Keratinocyte (primary cell): Measurements from ENCODE around the gene CEP78. TPM values are rescaled to one million over a fixed set of nuclear protein-coding genes. Genes with fewer than 3 reads are reported as not detected.

ENCODE experiments used
- DNase-seq: peaks from one replicate; pipeline ENCODE4 v3.0.0-alpha.2; 2011; ENCODE audit warnings: low read depth, missing footprints, low spot score
- FAIRE-seq: peaks from 2 replicates; lab custom pipeline; 2011; peaks lifted over from hg19 to GRCh38; lab: Jason Lieb, UNC
- H2AFZ ChIP-seq: 2 replicates; pipeline ENCODE4 v1.6.0; 2012; ENCODE audit warnings: low read length, control low read depth, inconsistent platforms; ENCODE audit not compliant: control insufficient read depth
- H3K27ac ChIP-seq: 2 replicates; pipeline ENCODE4 v1.5.1; 2011; ENCODE audit warnings: low read length; ENCODE audit not compliant: control insufficient read depth, insufficient read depth
- H3K27me3 ChIP-seq: 3 replicates; pipeline ENCODE4 v1.6.0; 2011; ENCODE audit warnings: low read length; ENCODE audit not compliant: control insufficient read depth, insufficient read depth; ENCODE audit errors: extremely low read depth
- H3K36me3 ChIP-seq, 2 experiments: 2 replicates in 1 of 2; 3 replicates in 1 of 2; pipeline ENCODE4 v1.5.1; 2011; ENCODE audit warnings: low read length in 2 of 2, mild to moderate bottlenecking in 1 of 2; ENCODE audit not compliant: control insufficient read depth in 2 of 2, insufficient read depth in 2 of 2; ENCODE audit errors: extremely low read depth in 1 of 2
- H3K4me1 ChIP-seq: 3 replicates; pipeline ENCODE4 v1.5.1; 2011; ENCODE audit warnings: low read length; ENCODE audit not compliant: control insufficient read depth, insufficient read depth; ENCODE audit errors: extremely low read depth
- H3K4me2 ChIP-seq: 3 replicates; pipeline ENCODE4 v1.6.0; 2011; ENCODE audit warnings: low read depth, low read length; ENCODE audit not compliant: control insufficient read depth, insufficient read depth; ENCODE audit errors: extremely low read depth
- H3K4me3 ChIP-seq, 3 experiments: fragments of 200-600 bp in 1 of 3; sonication (generic) in 1 of 3; 2 replicates in 2 of 3; 3 replicates in 1 of 3; pipeline ENCODE4 v1.5.1; 2011 to 2016; ENCODE audit warnings: low read length in 3 of 3, mild to moderate bottlenecking in 3 of 3, control low read depth in 2 of 3, inconsistent platforms in 1 of 3, low read depth in 1 of 3, mixed read lengths in 1 of 3, mixed run types in 1 of 3, moderate library complexity in 1 of 3; ENCODE audit not compliant: control insufficient read depth in 2 of 3, insufficient read depth in 2 of 3; ENCODE audit errors: extremely low read depth in 1 of 3
- H3K79me2 ChIP-seq: 2 replicates; pipeline ENCODE4 v1.6.0; 2012; ENCODE audit warnings: low read length; ENCODE audit not compliant: control insufficient read depth, insufficient read depth
- H3K9ac ChIP-seq: 3 replicates; pipeline ENCODE4 v1.6.0; 2011; ENCODE audit warnings: low read length; ENCODE audit not compliant: control insufficient read depth, insufficient read depth; ENCODE audit errors: extremely low read depth
- H3K9me1 ChIP-seq: 3 replicates; pipeline ENCODE4 v1.6.0; 2011; ENCODE audit warnings: low read length; ENCODE audit not compliant: control insufficient read depth, insufficient read depth; ENCODE audit errors: extremely low read depth
- H3K9me3 ChIP-seq: 2 replicates; pipeline ENCODE4 v1.5.1; 2012; ENCODE audit warnings: low read depth, low read length; ENCODE audit not compliant: control insufficient read depth
- H4K20me1 ChIP-seq: 3 replicates; pipeline ENCODE4 v1.6.0; 2011; ENCODE audit warnings: low read length; ENCODE audit not compliant: control insufficient read depth, insufficient read depth; ENCODE audit errors: extremely low read depth
- CTCF ChIP-seq, 3 experiments: IDR thresholded peaks in 1 of 3; conservative IDR thresholded peaks in 1 of 3; optimal IDR thresholded peaks in 1 of 3; 2 replicates in 2 of 3; 3 replicates in 1 of 3; pipeline versions ENCODE3 to v1.5.1; 2011; ENCODE audit warnings: low read length in 3 of 3, mild to moderate bottlenecking in 3 of 3, moderate library complexity in 2 of 3, control low read depth in 1 of 3, inconsistent platforms in 1 of 3; ENCODE audit not compliant: insufficient read depth in 2 of 3; ENCODE audit errors: extremely low read depth in 1 of 3
- EZH2 ChIP-seq: IDR thresholded peaks from one replicate; pipeline ENCODE4 v1.6.1; 2012; ENCODE audit warnings: inconsistent platforms, mild to moderate bottlenecking, low read length, moderate library complexity
- dilution Hi-C: fragments of 300-500 bp; cut with MboI; formaldehyde crosslinking; loops from one replicate; pipeline ENCODE4 v1.7.0; 2020; ENCODE audit warnings: low sequenced_read_pairs; ENCODE audit not compliant: extremely low pct_ligation_motif_present
- polyA plus RNA-seq, 5 experiments: library from polyadenylated mRNA; depleted of rRNA in 3 of 5; stranded (reverse) in 3 of 5; stranded (forward) in 1 of 5; unstranded in 1 of 5; fragments of >200 nt; gene quantifications; 1 replicate in 1 of 5; 2 replicates in 3 of 5; 3 replicates in 1 of 5; pipeline versions ENCODE4 v1.2.1 to v1.2.3, GENCODE V29; 2011 to 2012; ENCODE audit warnings: missing spikeins in 2 of 5, low read depth in 1 of 5, low replicate concordance in 1 of 5

Gene CEP78
- polyA plus RNA-seq, 1 donor (not counting 4 experiments of a cell fraction or from before 2014, with no cell fraction given): 13.2 TPM

- Histone ChIP-seq H4K20me1 (no peaks in the 10 kb centered on the region), H3K9ac (no peak overlapping the region), H2AFZ (no peak overlapping the region), H3K27ac (no peak overlapping the region), H3K79me2 (no peaks in the 10 kb centered on the region), H3K9me3 (no peaks in the 10 kb centered on the region), H3K9me1 (no peaks in the 10 kb centered on the region), H3K27me3 (no peaks in the 10 kb centered on the region), H3K4me2 (no peak overlapping the region), H3K4me3 (no peak overlapping the region), H3K36me3 (no peaks in the 10 kb centered on the region), H3K4me1 (peaks cover 32% of the 10 kb centered on the region)
- FAIRE-seq (no peak), DNase-seq (no peak)
- dilution Hi-C loops: no loop called here
- TF ChIP-seq EZH2: no peak
- TF ChIP-seq CTCF (optimal IDR thresholded peaks at IDR 0.05 in 1 of 3, IDR thresholded peaks at IDR 0.05 in 1 of 3, conservative IDR thresholded peaks at IDR 0.05 in 1 of 3; ENCODE audit: extremely low read depth in 1 of 3, insufficient read depth in 2 of 3, low read length in 3 of 3): no peak
These were observed 51.1 kb downstream of the CEP78 start for GRCh38 chr9:78286946-78287388.

GRCh38 chr9:78288214-78288892 is 52.5 kb downstream of the CEP78 start:
- Histone ChIP-seq H3K36me3 (no peaks in the 10 kb centered on the region), H2AFZ (peak overlapping the region; percentile 1), H3K79me2 (no peaks in the 10 kb centered on the region), H4K20me1 (no peaks in the 10 kb centered on the region), H3K27me3 (no peaks in the 10 kb centered on the region), H3K9me3 (no peaks in the 10 kb centered on the region), H3K4me2 (peak overlapping the region; percentile 66), H3K4me3 (no peak overlapping the region), H3K9ac (no peak overlapping the region), H3K27ac (no peak overlapping the region), H3K4me1 (peaks cover 32% of the 10 kb centered on the region), H3K9me1 (no peaks in the 10 kb centered on the region)
- dilution Hi-C loops: no loop called here
- FAIRE-seq: peak; percentile 95
- TF ChIP-seq CTCF (optimal IDR thresholded peaks at IDR 0.05 in 1 of 3, IDR thresholded peaks at IDR 0.05 in 1 of 3, conservative IDR thresholded peaks at IDR 0.05 in 1 of 3; ENCODE audit: extremely low read depth in 1 of 3, insufficient read depth in 2 of 3, low read length in 3 of 3): no peak
- TF ChIP-seq EZH2: no peak
- DNase-seq: peak; percentile 50
